ENCODE data around the gene PRRX2.

PRRX2 gene

GRCh38 chr9:129637102-129637501 is 28.3 kb upstream of the PRRX2 start:
- DNase-seq, result no peak

- DNase-seq, result no peak
Observed at GRCh38 chr9:129637673-129638439, 27.6 kb upstream of the PRRX2 start.

- no peak for DNase-seq
Observed at GRCh38 chr9:129639034-129639630, 26.3 kb upstream of the PRRX2 start.

GRCh38 chr9:129639756-129640085 is 25.7 kb upstream of the PRRX2 start:
- no peak for DNase-seq

GRCh38 chr9:129640086-129640870 is 25.2 kb upstream of the PRRX2 start:
- peak; percentile 76 for DNase-seq

GRCh38 chr9:129640871-129641749 is 24.3 kb upstream of the PRRX2 start:
- no peak for DNase-seq

GRCh38 chr9:129641750-129642585 is 23.5 kb upstream of the PRRX2 start, which contains the start of gene ASB6:
ASB6 (minus strand) TSS chr9:129642151; CDS start chr9:129641999, 152 bp downstream.
- DNase-seq, result peak; percentile 80

GRCh38 chr9:129643706-129644105 is 21.7 kb upstream of the PRRX2 start:
- no peak for DNase-seq

GRCh38 chr9:129644365-129644764 is 21.1 kb upstream of the PRRX2 start:
- DNase-seq, result no peak

- DNase-seq, result no peak
Observed at GRCh38 chr9:129644902-129645301, 20.5 kb upstream of the PRRX2 start.

- no peak for DNase-seq
Observed at GRCh38 chr9:129646252-129646651, 19.2 kb upstream of the PRRX2 start.

GRCh38 chr9:129646654-129647053 is 18.8 kb upstream of the PRRX2 start:
- no peak for DNase-seq

GRCh38 chr9:129647635-129648034 is 17.8 kb upstream of the PRRX2 start:
- no peak for DNase-seq

- no peak for DNase-seq
Observed at GRCh38 chr9:129648092-129648763, 17.2 kb upstream of the PRRX2 start.

GRCh38 chr9:129648764-129649115 is 16.7 kb upstream of the PRRX2 start:
- no peak for DNase-seq

GRCh38 chr9:129649726-129650679 is 15.4 kb upstream of the PRRX2 start:
- no peak for DNase-seq

GRCh38 chr9:129650680-129651235 is 14.7 kb upstream of the PRRX2 start:
- DNase-seq, result no peak

GRCh38 chr9:129653823-129654553 is 11.5 kb upstream of the PRRX2 start:
- no peak for DNase-seq

- no peak for DNase-seq
Observed at GRCh38 chr9:129654554-129655040, 10.8 kb upstream of the PRRX2 start.
